Mesendoderm (in vitro differentiated cells): ENCODE measurements around the gene WNT10A.
"Not testable (repeated sequence)": the region's sequence is repeated elsewhere in the genome, so short reads cannot be mapped to it uniquely, and the experiment has no call there.

Experiments
- DNase-seq: peaks from one replicate; pipeline ENCODE4 v3.0.0; 2013
- H2AK5ac ChIP-seq: 2 replicates; pipeline ENCODE4 v1.6.1; 2013; ENCODE audit warnings: low read length, inconsistent platforms
- H2BK120ac ChIP-seq: 2 replicates; pipeline ENCODE4 v1.6.1; 2013; ENCODE audit warnings: low read depth, mild to moderate bottlenecking, low read length, moderate library complexity, mixed read lengths
- H2BK15ac ChIP-seq: replicated peaks from 2 replicates; pipeline ENCODE4 v1.6.1; 2013; ENCODE audit warnings: low read depth, mild to moderate bottlenecking, moderate library complexity
- H2BK5ac ChIP-seq: 2 replicates; pipeline ENCODE4 v1.6.1; 2013; ENCODE audit warnings: low read length, inconsistent platforms
- H3K18ac ChIP-seq: 2 replicates; pipeline ENCODE4 v1.6.1; 2013; ENCODE audit warnings: mild to moderate bottlenecking, low read length, mixed read lengths
- H3K23ac ChIP-seq: one replicate; pipeline ENCODE4 v1.6.1; 2013; ENCODE audit warnings: low read length
- H3K27ac ChIP-seq: 2 replicates; pipeline ENCODE4 v1.5.1; 2013; ENCODE audit warnings: low read depth, mild to moderate bottlenecking, inconsistent platforms, low read length, moderate library complexity
- H3K27me3 ChIP-seq: 2 replicates; pipeline ENCODE4 v1.6.1; 2013; ENCODE audit warnings: low read length, control low read depth, mild to moderate bottlenecking, inconsistent platforms; ENCODE audit not compliant: insufficient read depth, poor library complexity
- H3K36me3 ChIP-seq: 2 replicates; pipeline ENCODE4 v1.6.1; 2013; ENCODE audit warnings: low read length, inconsistent platforms; ENCODE audit not compliant: control insufficient read depth, insufficient read depth
- H3K4ac ChIP-seq: one replicate; pipeline ENCODE4 v1.6.1; 2013; ENCODE audit warnings: low read depth, mild to moderate bottlenecking, low read length, moderate library complexity
- H3K4me1 ChIP-seq: 2 replicates; pipeline ENCODE4 v1.6.1; 2013; ENCODE audit warnings: low read depth, low read length, inconsistent platforms; ENCODE audit not compliant: control insufficient read depth
- H3K4me2 ChIP-seq: 2 replicates; pipeline ENCODE4 v1.6.1; 2013; ENCODE audit warnings: low read length
- H3K4me3 ChIP-seq: 2 replicates; pipeline ENCODE4 v1.5.1; 2013; ENCODE audit warnings: mild to moderate bottlenecking, low read length
- H3K56ac ChIP-seq: one replicate; pipeline ENCODE4 v1.6.1; 2013; ENCODE audit warnings: low read length
- H3K79me1 ChIP-seq: 2 replicates; pipeline ENCODE4 v1.6.1; 2013; ENCODE audit warnings: low read length, inconsistent platforms
- H3K79me2 ChIP-seq: 2 replicates; pipeline ENCODE4 v1.6.1; 2013; ENCODE audit warnings: mild to moderate bottlenecking, low read length; ENCODE audit not compliant: control insufficient read depth, insufficient read depth
- H3K9ac ChIP-seq: 2 replicates; pipeline ENCODE4 v1.6.1; 2013; ENCODE audit warnings: low read length, inconsistent platforms
- H4K5ac ChIP-seq: one replicate; pipeline ENCODE4 v1.6.1; 2013; ENCODE audit warnings: low read length
- H4K8ac ChIP-seq: one replicate; pipeline ENCODE4 v1.6.1; 2013; ENCODE audit warnings: low read depth, mild to moderate bottlenecking, control low read depth, low read length, moderate library complexity
- WGBS: extraction: QIAGEN DNeasy Blood & Tissue Kit; methylation state at CpG from one replicate; pipeline ENCODE4 v1.1.7; 2013; ENCODE audit warnings: low lambda C conversion rate, missing lambda C conversion rate; ENCODE audit not compliant: insufficient coverage; ENCODE audit errors: extremely low coverage; 5-methylcytosine and 5-hydroxymethylcytosine counted together

Gene WNT10A

DNA sequence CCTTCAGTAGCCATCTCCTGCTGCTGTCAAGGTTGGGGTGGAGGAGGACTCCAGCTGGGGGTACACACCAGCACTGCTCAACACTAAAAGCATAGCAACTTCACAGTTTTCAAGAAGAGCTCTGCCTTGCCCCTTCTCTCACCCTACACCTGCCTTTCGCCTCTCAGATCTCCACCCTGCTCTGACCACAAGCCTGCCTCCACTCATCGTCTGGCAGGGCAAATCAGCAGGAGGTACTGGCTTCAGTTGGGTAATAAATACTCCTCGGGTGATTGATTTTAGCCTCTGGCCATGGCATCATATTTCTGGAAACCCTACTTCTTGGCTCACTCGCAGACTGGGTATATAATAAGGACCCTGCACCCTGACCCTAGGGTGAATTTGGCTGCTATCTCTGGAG, 46.0 kb upstream of the WNT10A start:
- no CpG with 5 or more reads among the region's 4 CpGs for WGBS
- Histone ChIP-seq H3K18ac (no peak overlapping the region), H3K36me3 (no peaks in the 10 kb centered on the region), H3K56ac (no peak overlapping the region), H3K27ac (no peak overlapping the region), H3K79me2 (no peaks in the 10 kb centered on the region), H3K23ac (no peak overlapping the region), H3K4ac (no peak overlapping the region), H3K4me2 (no peak overlapping the region), H3K4me1 (no peaks in the 10 kb centered on the region), H2BK15ac (no peak overlapping the region), H3K79me1 (no peaks in the 10 kb centered on the region), H4K5ac (no peak overlapping the region), H3K4me3 (no peak overlapping the region), H2BK120ac (no peak overlapping the region), H2AK5ac (no peak overlapping the region), H3K27me3 (no peaks in the 10 kb centered on the region), H3K9ac (no peak overlapping the region), H4K8ac (no peak overlapping the region), H2BK5ac (no peak overlapping the region)
- DNase-seq = no peak

DNA sequence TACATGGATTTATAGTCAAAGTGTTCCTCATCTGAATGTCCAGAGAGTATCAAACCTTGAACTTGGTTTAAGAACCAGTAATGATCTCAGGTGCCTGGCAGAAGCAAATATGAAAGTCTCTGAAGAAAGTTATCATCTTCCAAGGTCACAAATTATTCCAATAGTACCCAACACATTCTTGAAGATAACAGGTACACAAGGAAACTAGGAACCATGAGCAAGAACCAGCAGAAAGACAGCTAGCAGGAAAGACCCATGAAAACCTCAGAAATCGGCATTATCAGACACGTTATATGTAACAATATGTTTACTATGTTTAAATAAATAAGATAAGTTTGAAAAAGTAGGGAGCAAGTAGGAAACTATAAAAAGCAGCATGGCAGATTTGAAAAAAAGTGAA, 43.2 kb upstream of the WNT10A start:
- Histone ChIP-seq H3K79me2 (no peaks in the 10 kb centered on the region), H3K18ac (no peak overlapping the region), H3K9ac (no peak overlapping the region), H4K5ac (no peak overlapping the region), H4K8ac (no peak overlapping the region), H3K4ac (no peak overlapping the region), H3K36me3 (no peaks in the 10 kb centered on the region), H3K4me2 (no peak overlapping the region), H2BK5ac (no peak overlapping the region), H3K79me1 (no peaks in the 10 kb centered on the region), H3K56ac (no peak overlapping the region), H3K4me3 (no peak overlapping the region), H3K27me3 (no peaks in the 10 kb centered on the region), H3K23ac (no peak overlapping the region), H3K27ac (no peak overlapping the region), H2BK15ac (no peak overlapping the region), H3K4me1 (no peaks in the 10 kb centered on the region), H2AK5ac (no peak overlapping the region), H2BK120ac (no peak overlapping the region)
- WGBS = no CpG with 5 or more reads among the region's 2 CpGs
- DNase-seq = no peak

DNA sequence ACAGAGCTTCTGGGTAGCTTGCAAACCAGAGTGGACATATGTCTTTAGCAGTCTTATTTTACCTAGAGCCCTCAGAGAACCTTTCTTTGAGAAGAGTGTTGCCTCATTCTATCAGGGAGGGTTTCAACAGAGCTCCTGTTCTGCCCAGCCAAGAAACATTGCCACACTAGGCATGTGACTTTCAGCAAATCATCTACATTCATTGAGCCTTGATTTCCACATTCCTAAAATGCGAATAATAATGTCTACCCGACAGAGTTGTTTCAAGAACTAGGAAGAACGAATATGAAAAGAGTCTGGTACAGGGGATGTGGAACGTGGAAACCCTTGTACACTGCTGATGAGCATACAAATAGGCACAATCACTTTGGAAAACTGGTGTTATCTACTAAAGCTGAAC, 41.2 kb upstream of the WNT10A start:
- no peak overlapping the region for H3K4ac ChIP-seq
- no peaks in the 10 kb centered on the region for H3K36me3 ChIP-seq
- no peak overlapping the region for H3K18ac ChIP-seq
- no peaks in the 10 kb centered on the region for H3K79me1 ChIP-seq
- no peak overlapping the region for H3K27ac ChIP-seq
- no CpG with 5 or more reads among the region's 4 CpGs for WGBS
- H4K8ac ChIP-seq = no peak overlapping the region
- no peak overlapping the region for H2BK5ac ChIP-seq
- H2BK120ac ChIP-seq = no peak overlapping the region
- H3K9ac ChIP-seq = no peak overlapping the region
- H3K27me3 ChIP-seq = no peaks in the 10 kb centered on the region
- no peak overlapping the region for H3K23ac ChIP-seq
- no peak overlapping the region for H4K5ac ChIP-seq
- H3K4me2 ChIP-seq = no peak overlapping the region
- H2BK15ac ChIP-seq = no peak overlapping the region
- H3K56ac ChIP-seq = no peak overlapping the region
- no peak for DNase-seq
- no peaks in the 10 kb centered on the region for H3K79me2 ChIP-seq
- H2AK5ac ChIP-seq = no peak overlapping the region
- no peaks in the 10 kb centered on the region for H3K4me1 ChIP-seq
- no peak overlapping the region for H3K4me3 ChIP-seq

DNA sequence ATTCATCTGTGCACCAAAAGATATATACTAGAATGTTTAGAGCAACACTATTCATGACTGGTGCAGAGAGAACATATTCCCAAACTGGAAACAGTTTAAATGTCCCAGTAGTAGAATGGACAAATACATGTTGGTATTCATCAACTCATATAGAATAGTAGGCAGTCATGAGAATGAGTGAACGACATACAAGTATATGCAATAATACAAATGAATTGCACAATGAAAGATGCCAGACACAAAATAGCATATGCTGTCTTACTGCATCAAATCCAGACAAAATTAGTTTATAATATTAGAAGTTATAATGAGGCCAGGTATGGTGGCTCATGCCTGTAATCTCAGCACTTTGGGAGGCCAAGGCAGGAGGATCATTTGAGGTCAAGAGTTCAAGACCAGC, 40.8 kb upstream of the WNT10A start:
- Histone ChIP-seq H3K27me3 (no peaks in the 10 kb centered on the region), H3K36me3 (no peaks in the 10 kb centered on the region), H3K79me1 (no peaks in the 10 kb centered on the region), H3K4me3 (no peak overlapping the region), H3K27ac (no peak overlapping the region), H3K4ac (no peak overlapping the region), H3K4me1 (no peaks in the 10 kb centered on the region), H2BK15ac (no peak overlapping the region), H3K56ac (no peak overlapping the region), H2BK5ac (no peak overlapping the region), H4K5ac (no peak overlapping the region), H3K23ac (no peak overlapping the region), H3K4me2 (no peak overlapping the region), H3K18ac (no peak overlapping the region), H2BK120ac (no peak overlapping the region), H2AK5ac (no peak overlapping the region), H3K9ac (no peak overlapping the region), H4K8ac (no peak overlapping the region), H3K79me2 (no peaks in the 10 kb centered on the region)
- DNase-seq = no peak
- WGBS = no CpG with 5 or more reads among the region's 1 CpG

DNA sequence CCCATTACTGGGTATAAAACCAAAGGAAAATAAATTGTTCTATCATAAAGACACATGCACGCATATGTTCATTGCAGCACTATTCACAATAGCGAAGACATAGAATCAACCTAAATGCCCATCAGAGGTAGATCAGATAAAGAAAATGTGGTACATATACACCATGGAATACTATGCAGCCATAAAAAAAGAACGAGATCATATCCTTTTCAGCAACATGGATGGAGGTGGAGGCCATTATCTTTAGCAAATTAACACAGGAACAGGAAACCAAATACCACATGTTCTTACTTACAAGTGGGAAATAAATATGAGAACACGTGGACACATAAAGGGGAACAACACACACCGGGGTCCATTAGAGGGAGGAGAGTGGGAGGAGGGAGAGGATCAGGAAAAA, 36.3 kb upstream of the WNT10A start:
- H3K36me3 ChIP-seq, H3K79me2 ChIP-seq, H3K27ac ChIP-seq, H2BK5ac ChIP-seq, H3K4me3 ChIP-seq, H3K4me2 ChIP-seq, H4K5ac ChIP-seq, H4K8ac ChIP-seq, H3K56ac ChIP-seq, H3K9ac ChIP-seq, H3K79me1 ChIP-seq, H2BK120ac ChIP-seq, H3K4me1 ChIP-seq, H2BK15ac ChIP-seq, H3K27me3 ChIP-seq, DNase-seq, H3K4ac ChIP-seq, H3K23ac ChIP-seq, H3K18ac ChIP-seq, H2AK5ac ChIP-seq: not testable (repeated sequence)
- WGBS = no CpG with 5 or more reads among the region's 5 CpGs

DNA sequence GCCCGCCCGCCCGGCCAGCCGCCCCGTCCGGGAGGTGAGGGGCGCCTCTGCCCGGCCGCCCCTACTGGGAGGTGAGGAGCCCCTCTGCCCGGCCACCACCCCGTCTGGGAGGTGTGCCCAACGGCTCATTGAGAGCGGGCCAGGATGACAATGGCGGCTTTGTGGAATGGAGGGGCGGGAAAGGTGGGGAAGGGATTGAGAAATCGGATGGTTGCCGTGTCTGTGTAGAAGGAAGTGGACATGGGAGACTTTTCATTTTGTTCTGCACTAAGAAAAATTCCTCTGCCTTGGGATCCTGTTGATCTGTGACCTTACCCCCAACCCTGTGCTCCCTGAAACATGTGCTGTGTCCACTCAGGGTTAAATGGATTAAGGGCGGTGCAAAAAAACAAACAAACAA, 33.7 kb upstream of the WNT10A start:
- H3K23ac ChIP-seq, H2BK120ac ChIP-seq, H2AK5ac ChIP-seq, H3K4me1 ChIP-seq, H3K4me2 ChIP-seq, H4K8ac ChIP-seq, H2BK15ac ChIP-seq, H3K9ac ChIP-seq, H3K56ac ChIP-seq, DNase-seq, H3K4me3 ChIP-seq, H3K79me1 ChIP-seq, H2BK5ac ChIP-seq, H3K27me3 ChIP-seq, H3K36me3 ChIP-seq, H3K79me2 ChIP-seq, H3K4ac ChIP-seq, H3K18ac ChIP-seq, H3K27ac ChIP-seq, H4K5ac ChIP-seq: not testable (repeated sequence)
- no CpG with 5 or more reads among the region's 18 CpGs for WGBS
